Endodermal cell (in vitro differentiated cells): ENCODE results near the gene GLB1L. TPM values are rescaled to one million over a fixed set of nuclear protein-coding genes. Genes with fewer than 3 reads are reported as not detected.
A peak's percentile ranks its signal among the peaks of the same experiment; 100 is the strongest.

Source experiments
- DNase-seq: peaks from one replicate; pipeline ENCODE4 v3.0.0-alpha.2; 2017
- H3K27ac ChIP-seq: 2 replicates; pipeline ENCODE4 v1.5.1; 2013; ENCODE audit warnings: mild to moderate bottlenecking, low read depth, low read length, moderate library complexity
- H3K27me3 ChIP-seq: 2 replicates; pipeline ENCODE4 v1.6.1; 2013; ENCODE audit warnings: mild to moderate bottlenecking, low read length, moderate library complexity; ENCODE audit not compliant: insufficient read depth, control insufficient read depth, poor library complexity, severe bottlenecking
- H3K36me3 ChIP-seq: 2 replicates; pipeline ENCODE4 v1.7.0; 2013; ENCODE audit warnings: mild to moderate bottlenecking, low read length, moderate library complexity; ENCODE audit not compliant: control insufficient read depth, insufficient read depth
- H3K4me1 ChIP-seq: one replicate; pipeline ENCODE4 v1.7.0; 2013; ENCODE audit warnings: low read length; ENCODE audit not compliant: control insufficient read depth, insufficient read depth
- H3K4me3 ChIP-seq: 2 replicates; pipeline ENCODE4 v1.5.1; 2013; ENCODE audit warnings: mild to moderate bottlenecking, low read length, moderate library complexity
- H3K9ac ChIP-seq: 2 replicates; pipeline ENCODE4 v1.6.1; 2013; ENCODE audit warnings: mild to moderate bottlenecking, low read length, moderate library complexity; ENCODE audit not compliant: poor library complexity, severe bottlenecking; ENCODE audit errors: extremely low read depth
- H3K9me3 ChIP-seq: 2 replicates; pipeline ENCODE4 v1.6.1; 2013; ENCODE audit warnings: mild to moderate bottlenecking, low read length, moderate library complexity; ENCODE audit not compliant: control insufficient read depth
- H3K27ac Mint-ChIP-seq: 2 replicates; pipeline ENCODE4 v1.8.0; 2020; ENCODE audit warnings: mixed read lengths
- H3K27me3 Mint-ChIP-seq: 2 replicates; pipeline ENCODE4 v1.8.0; 2021; ENCODE audit warnings: mild to moderate bottlenecking, mixed read lengths; ENCODE audit not compliant: insufficient read depth
- H3K36me3 Mint-ChIP-seq: 2 replicates; pipeline ENCODE4 v1.8.0; 2020; ENCODE audit warnings: low read depth, mixed read lengths
- H3K4me1 Mint-ChIP-seq: 2 replicates; pipeline ENCODE4 v1.8.0; 2020; ENCODE audit warnings: mixed read lengths
- H3K4me3 Mint-ChIP-seq: 2 replicates; pipeline ENCODE4 v1.8.0; 2020; ENCODE audit warnings: mild to moderate bottlenecking, moderate library complexity, mixed read lengths
- H3K9me3 Mint-ChIP-seq: 2 replicates; pipeline ENCODE4 v1.8.0; 2020; ENCODE audit warnings: mild to moderate bottlenecking, mixed read lengths
- WGBS, 2 experiments: methylation state at CpG; one replicate each; pipeline versions ENCODE4 v1.1.5 to v1.1.7; 2013; ENCODE audit warnings: missing lambda C conversion rate in 2 of 2, mixed read lengths in 1 of 2; ENCODE audit not compliant: insufficient coverage in 1 of 2, insufficient read length in 1 of 2; 5-methylcytosine and 5-hydroxymethylcytosine counted together
- long read RNA-seq, 4 experiments: library from polyadenylated mRNA in 2 of 4; library from RNA in 1 of 4; library from capped mRNA in 1 of 4; stranded (forward) in 3 of 4; unstranded in 1 of 4; transcript quantifications; one replicate each; pipeline ENCODE4 v2.0.0, GENCODE V29; 2020 to 2021; ENCODE audit warnings: inconsistent platforms in 1 of 4
- polyA plus RNA-seq, 2 experiments: library from polyadenylated mRNA; stranded (reverse); fragments of 50-300 nt; gene quantifications; one replicate each; pipeline ENCODE4 v1.2.3, GENCODE V29; 2013
- total RNA-seq, 2 donors: library from RNA; stranded (reverse); fragmentation: NEBNext Ultra II Directional in 1 of 2; extraction: Animal tissue kit (Norgen Biotek cat#: 25700) in 1 of 2; gene quantifications; 2 replicates in 1 of 2; 3 replicates in 1 of 2; pipeline ENCODE4 v1.2.1, GENCODE V29; 2021
- TF ChIP-seq, protein P1 (sequence below): fragments of 200-600 bp; sonication (generic); conservative IDR thresholded peaks from 2 replicates; pipeline ENCODE4 v1.5.0; 2021; ENCODE audit warnings: antibody characterized with exemption, mild to moderate bottlenecking

The GLB1L gene
- total RNA-seq = 10 to 100 TPM in 1 of 2 donors, 1 to 10 TPM in 1; 9.7 to 13.8 TPM
- 12.9 TPM for polyA plus RNA-seq (2013, experiment 1 of 2)
- polyA plus RNA-seq (2013, experiment 2 of 2) = 7.8 TPM
- long read RNA-seq, experiment 1, partial matches to known transcripts = 0 of 1 reads
- long read RNA-seq, experiment 1, other reads (novel, unspliced or antisense) = 0 of 1 reads
- long read RNA-seq, experiment 2, partial matches to known transcripts = 0 of 10 reads
- long read RNA-seq, experiment 2, other reads (novel, unspliced or antisense) = 4 of 10 reads
- long read RNA-seq, experiment 3, transcript GLB1L-202 (17 exons, 2,574 nt) = major isoform, 7 of 15 reads
- long read RNA-seq, experiment 3, partial matches to known transcripts = 3 of 15 reads
- long read RNA-seq, experiment 3, other reads (novel, unspliced or antisense) = 3 of 15 reads
- long read RNA-seq, experiment 4, partial matches to known transcripts = 1 of 5 reads
- long read RNA-seq, experiment 4, other reads (novel, unspliced or antisense) = 2 of 5 reads

DNA sequence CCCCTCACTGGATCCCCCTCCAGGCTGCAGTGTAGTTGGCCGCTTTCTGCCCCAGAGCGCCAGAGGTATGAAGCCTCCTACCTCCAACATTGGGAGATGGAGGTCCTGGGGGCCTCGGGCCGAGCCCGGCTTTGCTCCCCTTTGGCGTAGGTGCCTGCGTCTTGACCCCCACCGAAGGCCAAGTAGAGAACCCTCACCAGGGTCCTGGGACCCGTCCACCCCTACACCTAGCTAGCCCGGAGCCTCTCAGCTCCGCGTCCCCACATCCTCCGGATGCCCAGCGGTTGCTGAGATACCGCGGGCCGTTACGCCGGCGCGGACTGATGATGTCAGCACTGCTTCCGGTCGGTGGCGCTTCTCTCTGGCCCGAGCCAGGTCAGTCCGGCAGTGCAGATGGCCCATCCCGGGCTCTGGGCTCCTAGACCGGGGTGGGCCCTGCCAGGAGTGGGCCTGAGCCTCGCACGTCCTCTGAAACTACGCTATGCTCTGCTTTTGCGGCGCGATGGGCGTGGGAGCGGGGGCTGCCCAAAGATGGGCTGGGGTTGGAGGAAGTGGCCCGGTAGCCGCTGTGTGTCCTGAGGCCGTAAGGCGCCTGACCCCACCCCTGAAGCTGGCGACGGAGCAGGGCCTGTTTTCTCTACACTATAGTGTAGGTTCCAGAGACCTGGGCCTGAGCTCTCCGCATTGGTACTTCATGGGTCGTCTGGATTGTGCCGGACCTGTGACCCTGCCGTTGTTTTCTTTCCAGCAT lies at the start of gene GLB1L, which contains the start of gene STK16:
GLB1L (minus strand) TSS at position 297 of the 751 bp plus-strand sequence. CDS start 1,871 bp downstream, outside the sequence.
STK16 (plus strand) TSS at position 332 of the 751 bp plus-strand sequence. CDS start 521 bp downstream, outside the sequence.
- TF ChIP-seq, protein P1, sequence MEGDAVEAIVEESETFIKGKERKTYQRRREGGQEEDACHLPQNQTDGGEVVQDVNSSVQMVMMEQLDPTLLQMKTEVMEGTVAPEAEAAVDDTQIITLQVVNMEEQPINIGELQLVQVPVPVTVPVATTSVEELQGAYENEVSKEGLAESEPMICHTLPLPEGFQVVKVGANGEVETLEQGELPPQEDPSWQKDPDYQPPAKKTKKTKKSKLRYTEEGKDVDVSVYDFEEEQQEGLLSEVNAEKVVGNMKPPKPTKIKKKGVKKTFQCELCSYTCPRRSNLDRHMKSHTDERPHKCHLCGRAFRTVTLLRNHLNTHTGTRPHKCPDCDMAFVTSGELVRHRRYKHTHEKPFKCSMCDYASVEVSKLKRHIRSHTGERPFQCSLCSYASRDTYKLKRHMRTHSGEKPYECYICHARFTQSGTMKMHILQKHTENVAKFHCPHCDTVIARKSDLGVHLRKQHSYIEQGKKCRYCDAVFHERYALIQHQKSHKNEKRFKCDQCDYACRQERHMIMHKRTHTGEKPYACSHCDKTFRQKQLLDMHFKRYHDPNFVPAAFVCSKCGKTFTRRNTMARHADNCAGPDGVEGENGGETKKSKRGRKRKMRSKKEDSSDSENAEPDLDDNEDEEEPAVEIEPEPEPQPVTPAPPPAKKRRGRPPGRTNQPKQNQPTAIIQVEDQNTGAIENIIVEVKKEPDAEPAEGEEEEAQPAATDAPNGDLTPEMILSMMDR = no peak
- peaks cover 5% of the 10 kb centered on the region for H3K36me3 Mint-ChIP-seq

DNA sequence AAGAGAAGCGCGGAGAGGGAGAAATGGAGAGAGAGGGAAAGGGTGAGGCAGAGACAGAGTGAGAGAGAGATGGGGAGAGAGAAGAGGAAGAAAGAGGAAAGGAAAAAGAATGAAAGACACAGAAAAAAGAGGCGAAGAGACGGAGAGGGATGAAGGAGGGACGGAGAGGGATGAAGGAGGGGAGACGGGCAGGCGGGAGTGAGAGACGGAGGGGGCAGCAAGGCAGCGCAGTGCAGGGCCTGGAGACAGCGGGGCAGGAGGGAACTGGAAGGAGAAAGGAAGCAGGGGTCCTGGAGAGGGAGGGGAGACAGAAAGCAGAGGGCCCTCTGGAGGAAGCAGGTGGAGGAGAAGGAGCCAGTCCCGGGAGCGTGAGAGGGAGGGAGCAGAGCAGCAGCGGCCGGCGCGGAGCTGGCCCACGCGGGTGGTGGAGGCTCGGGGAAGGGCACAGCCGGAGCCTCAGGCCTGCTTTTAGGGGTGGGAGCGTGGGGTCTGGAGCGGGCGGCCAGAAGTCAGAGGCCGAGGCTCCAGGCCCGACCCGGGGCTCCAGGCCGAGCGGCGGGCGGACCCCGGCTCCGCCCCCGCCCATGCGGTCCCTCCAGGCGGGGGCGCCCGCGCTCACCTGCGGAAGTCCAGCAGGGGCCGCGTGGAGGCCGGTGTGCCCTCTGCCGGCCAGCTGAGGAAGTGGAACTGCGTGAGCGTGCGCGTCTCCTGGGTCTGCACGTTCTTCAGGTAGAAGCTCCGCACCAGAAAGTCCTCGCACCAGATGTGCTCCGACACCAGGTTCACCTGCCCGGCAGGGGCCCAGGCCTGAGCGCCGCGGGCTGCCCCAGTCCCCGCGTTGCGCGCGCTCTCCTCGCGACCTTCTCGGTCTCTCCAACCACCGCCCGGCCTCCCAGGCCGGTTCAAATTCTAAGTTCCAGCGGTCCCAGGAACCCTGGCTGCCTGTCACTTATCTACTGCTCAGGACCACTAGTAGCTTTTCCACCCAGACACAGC lies 49.4 kb upstream of the GLB1L start:
- Histone ChIP-seq H3K36me3 (no peaks in the 10 kb centered on the region), H3K4me3 (peak overlapping the region; percentile 81), H3K9ac (peak overlapping the region; percentile 60), H3K27ac (no peak overlapping the region), H3K4me1 (no peaks in the 10 kb centered on the region), H3K27me3 (peaks cover 17% of the 10 kb centered on the region), H3K9me3 (no peaks in the 10 kb centered on the region)
- Mint-ChIP-seq H3K4me3 (peak overlapping the region; percentile 73), H3K9me3 (no peaks in the 10 kb centered on the region), H3K27me3 (peaks cover 47% of the 10 kb centered on the region), H3K4me1 (peaks cover 3% of the 10 kb centered on the region), H3K36me3 (no peaks in the 10 kb centered on the region), H3K27ac (peak overlapping the region; percentile 88)
- 9 to 11% methylated on average over 53 to 67 of the region's 67 CpGs for WGBS, 2 experiments
- TF ChIP-seq, protein P1 = peak; percentile 100
- peak; percentile 97 for DNase-seq

More for the DNA sequence above, at the start of gene GLB1L, which contains the start of gene STK16:
- H3K4me3 Mint-ChIP-seq = peak within 1 kb of the TSS; percentile 86
- peak within 1 kb of the TSS; percentile 96 for H3K27ac Mint-ChIP-seq
- 1 to 4% methylated on average over 22 to 46 of the region's 46 CpGs for WGBS, 2 experiments
- H3K4me1 Mint-ChIP-seq = peaks cover 24% of the 10 kb centered on the region
- no peaks in the 10 kb centered on the region for H3K9me3 Mint-ChIP-seq
- H3K27me3 ChIP-seq = no peaks in the 10 kb centered on the region
- H3K27me3 Mint-ChIP-seq = no peaks in the 10 kb centered on the region
- H3K9me3 ChIP-seq = no peaks in the 10 kb centered on the region
- H3K4me3 ChIP-seq = peak within 1 kb of the TSS; percentile 92
- H3K9ac ChIP-seq = peak within 1 kb of the TSS; percentile 97
- peak; percentile 98 for DNase-seq
- H3K27ac ChIP-seq = peak within 1 kb of the TSS; percentile 42
- H3K4me1 ChIP-seq = peaks cover 17% of the 10 kb centered on the region
- peaks cover 14% of the 10 kb centered on the region for H3K36me3 ChIP-seq
